B cell (primary cell): ENCODE data around the gene CACNG6. TPM values are rescaled to one million over a fixed set of nuclear protein-coding genes. Genes with fewer than 3 reads are reported as not detected.

ENCODE experiments used
- ATAC-seq: fragments of 200-7000 bp; cut with Tn5 transposase; one replicate; pipeline ENCODE4 v1.10.0; 2021; ENCODE audit warnings: low read depth, mild to moderate bottlenecking, moderate number of reproducible peaks, moderate library complexity
- CTCF ChIA-PET: fragments of 350-600 bp; sonication (Branson Sonifier 250); formaldehyde crosslinking; loops from one replicate; lab custom pipeline; 2021; ENCODE audit warnings: antibody characterized with exemption, inconsistent platforms; lab: Charles Lee
- POLR2A ChIA-PET: fragments of 350-600 bp; sonication (Branson Sonifier 250); formaldehyde crosslinking; loops from one replicate; lab custom pipeline; 2021; ENCODE audit warnings: antibody characterized with exemption; lab: Charles Lee
- DNase-seq: peaks from one replicate; pipeline ENCODE4 v3.0.0; 2013
- H2AFZ ChIP-seq: 2 replicates; pipeline ENCODE4 v1.6.1; 2012; ENCODE audit warnings: mild to moderate bottlenecking, low read depth, low read length; ENCODE audit not compliant: insufficient read depth, poor library complexity, severe bottlenecking
- H3K27ac ChIP-seq, 2 donors: 1 replicate in 1 of 2; 2 replicates in 1 of 2; pipeline ENCODE4 v1.5.1; 2012 to 2013; ENCODE audit warnings: low read length in 2 of 2, mild to moderate bottlenecking in 2 of 2, moderate library complexity in 1 of 2
- H3K27me3 ChIP-seq, 4 experiments: fragments of 200-600 bp in 1 of 4; sonication (generic) in 1 of 4; replicated peaks in 1 of 4; 1 replicate in 2 of 4; 2 replicates in 2 of 4; pipeline versions ENCODE4 v1.6.1 to v1.7.0; 2013 to 2016; ENCODE audit warnings: low read length in 3 of 4, mild to moderate bottlenecking in 2 of 4, mixed read lengths in 1 of 4, moderate library complexity in 1 of 4; ENCODE audit not compliant: insufficient read depth in 4 of 4, control insufficient read depth in 3 of 4; ENCODE audit errors: control extremely low read depth in 1 of 4
- H3K36me3 ChIP-seq, 2 experiments: replicated peaks in 1 of 2; 1 replicate in 1 of 2; 2 replicates in 1 of 2; pipeline versions ENCODE4 v1.6.1 to v1.7.1; 2013; ENCODE audit warnings: low read length in 1 of 2; ENCODE audit not compliant: insufficient read depth in 2 of 2, control insufficient read depth in 1 of 2; ENCODE audit errors: control extremely low read depth in 1 of 2, extremely low read depth in 1 of 2
- H3K4me1 ChIP-seq, 2 donors: fragments of 200-600 bp in 1 of 2; sonication (generic) in 1 of 2; 1 replicate in 1 of 2; 2 replicates in 1 of 2; pipeline versions ENCODE4 v1.5.1 to v1.6.1; 2013 to 2017; ENCODE audit warnings: low read length in 2 of 2; ENCODE audit not compliant: control insufficient read depth in 2 of 2, insufficient read depth in 2 of 2
- H3K4me2 ChIP-seq: replicated peaks from 2 replicates; pipeline ENCODE3; 2012; ENCODE audit warnings: mild to moderate bottlenecking, low read depth, low read length; ENCODE audit not compliant: poor library complexity, severe bottlenecking
- H3K4me3 ChIP-seq, 5 experiments: fragments of 200-600 bp in 1 of 5; sonication (generic) in 1 of 5; 1 replicate in 3 of 5; 2 replicates in 2 of 5; pipeline versions ENCODE4 v1.5.1 to v1.7.0; 2011 to 2016; ENCODE audit warnings: low read length in 4 of 5, mild to moderate bottlenecking in 4 of 5, low read depth in 2 of 5, control low read depth in 1 of 5, moderate library complexity in 1 of 5; ENCODE audit not compliant: insufficient read depth in 1 of 5; ENCODE audit errors: control extremely low read depth in 1 of 5, extremely low read depth in 1 of 5
- H3K79me2 ChIP-seq: fragments of 200-600 bp; sonication (generic); one replicate; pipeline ENCODE4 v1.6.0; 2016; ENCODE audit warnings: low read length; ENCODE audit not compliant: control insufficient read depth, insufficient read depth
- H3K9ac ChIP-seq: fragments of 200-600 bp; sonication (generic); 2 replicates; pipeline ENCODE4 v1.6.1; 2017; ENCODE audit warnings: mild to moderate bottlenecking, low read length, moderate library complexity
- H3K9me3 ChIP-seq, 3 donors: one replicate each; pipeline versions ENCODE4 v1.6.1 to v1.7.1; 2013; ENCODE audit warnings: low read length in 2 of 3; ENCODE audit not compliant: control insufficient read depth in 2 of 3, insufficient read depth in 1 of 3; ENCODE audit errors: control extremely low read depth in 1 of 3
- H4K20me1 ChIP-seq: 2 replicates; pipeline ENCODE4 v1.6.0; 2012; ENCODE audit warnings: mild to moderate bottlenecking, low read length; ENCODE audit not compliant: insufficient read depth, control insufficient read depth, poor library complexity, severe bottlenecking
- H3K27ac Mint-ChIP-seq: one replicate; pipeline ENCODE4 v1.8.0; 2021; ENCODE audit warnings: mixed read lengths
- H3K27me3 Mint-ChIP-seq: one replicate; pipeline ENCODE4 v1.8.0; 2021; ENCODE audit warnings: mixed read lengths
- H3K4me1 Mint-ChIP-seq: one replicate; pipeline ENCODE4 v1.8.0; 2021; ENCODE audit warnings: mixed read lengths
- H3K4me3 Mint-ChIP-seq: one replicate; pipeline ENCODE4 v1.8.0; 2021; ENCODE audit warnings: mixed read lengths
- H3K9me3 Mint-ChIP-seq: one replicate; pipeline ENCODE4 v1.8.0; 2022; ENCODE audit warnings: mixed read lengths; ENCODE audit not compliant: insufficient read depth
- EZH2 ChIP-seq: IDR thresholded peaks from 2 replicates; pipeline ENCODE4 v1.6.1; 2012; ENCODE audit warnings: borderline replicate concordance, low read depth, mild to moderate bottlenecking, moderate library complexity, low read length; ENCODE audit not compliant: insufficient read depth, poor library complexity, severe bottlenecking
- WGBS: methylation state at CpG from one replicate; pipeline ENCODE4 v1.1.5; 2013; ENCODE audit warnings: missing lambda C conversion rate; ENCODE audit not compliant: insufficient coverage; 5-methylcytosine and 5-hydroxymethylcytosine counted together
- intact Hi-C: fragments of 100-400 bp; cut with micrococcal nuclease; formaldehyde crosslinking; loops from one replicate; pipeline ENCODE4 v1.10.0; 2022
- polyA plus RNA-seq: library from polyadenylated mRNA; depleted of rRNA; stranded (reverse); fragments of >200 nt; gene quantifications from 2 replicates; pipeline ENCODE4 v1.2.3, GENCODE V29; 2012
- total RNA-seq, 2 donors: library from RNA; stranded (reverse); fragments of 120-200 nt in 1 of 2; gene quantifications; 1 replicate in 1 of 2; 2 replicates in 1 of 2; pipeline versions ENCODE4 v1.2.3 to v1.2.4, GENCODE V29; 2013 to 2022
- TF ChIP-seq, protein P1 (sequence below): fragments of 200-600 bp; IDR thresholded peaks from one replicate; pipeline ENCODE4 v1.8.0; 2022; ENCODE audit warnings: antibody characterized with exemption, mild to moderate bottlenecking

CACNG6 gene
- total and polyA plus RNA-seq, 2 donors (not counting 1 experiment from before 2014, with no cell fraction given): not detected

DNA sequence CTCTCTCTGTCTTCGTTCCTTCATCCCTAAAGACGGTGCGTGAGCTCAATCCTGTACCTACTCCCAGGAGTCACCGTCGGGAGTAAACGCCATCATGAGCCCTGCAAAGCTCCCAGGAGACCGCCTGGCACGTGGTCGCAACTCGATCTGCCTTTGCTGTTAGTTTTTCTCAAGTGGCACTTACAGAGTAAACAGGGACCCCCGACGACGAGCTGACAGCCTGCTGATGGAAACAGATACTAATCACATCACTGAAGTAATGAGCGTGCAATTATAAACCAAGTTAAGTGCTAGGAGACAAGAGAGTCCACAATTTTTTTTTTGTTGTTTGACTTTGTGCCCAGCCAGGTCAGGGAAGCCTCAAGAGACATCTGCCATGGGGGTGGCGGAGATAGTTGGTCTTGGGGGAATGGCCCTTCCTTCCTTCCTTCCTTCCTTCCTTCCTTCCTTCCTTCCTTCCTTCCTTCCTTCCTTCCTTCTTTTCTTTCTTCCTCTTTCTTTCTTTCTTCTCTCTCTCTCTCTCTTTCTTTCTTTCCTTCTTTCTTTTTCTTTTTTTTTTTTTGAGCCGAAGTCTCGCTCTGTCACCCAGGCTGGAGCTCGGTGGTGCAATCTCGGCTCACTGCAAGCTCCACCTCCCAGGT is 23.6 kb downstream of the CACNG6 start:
- TF ChIP-seq, protein P1, sequence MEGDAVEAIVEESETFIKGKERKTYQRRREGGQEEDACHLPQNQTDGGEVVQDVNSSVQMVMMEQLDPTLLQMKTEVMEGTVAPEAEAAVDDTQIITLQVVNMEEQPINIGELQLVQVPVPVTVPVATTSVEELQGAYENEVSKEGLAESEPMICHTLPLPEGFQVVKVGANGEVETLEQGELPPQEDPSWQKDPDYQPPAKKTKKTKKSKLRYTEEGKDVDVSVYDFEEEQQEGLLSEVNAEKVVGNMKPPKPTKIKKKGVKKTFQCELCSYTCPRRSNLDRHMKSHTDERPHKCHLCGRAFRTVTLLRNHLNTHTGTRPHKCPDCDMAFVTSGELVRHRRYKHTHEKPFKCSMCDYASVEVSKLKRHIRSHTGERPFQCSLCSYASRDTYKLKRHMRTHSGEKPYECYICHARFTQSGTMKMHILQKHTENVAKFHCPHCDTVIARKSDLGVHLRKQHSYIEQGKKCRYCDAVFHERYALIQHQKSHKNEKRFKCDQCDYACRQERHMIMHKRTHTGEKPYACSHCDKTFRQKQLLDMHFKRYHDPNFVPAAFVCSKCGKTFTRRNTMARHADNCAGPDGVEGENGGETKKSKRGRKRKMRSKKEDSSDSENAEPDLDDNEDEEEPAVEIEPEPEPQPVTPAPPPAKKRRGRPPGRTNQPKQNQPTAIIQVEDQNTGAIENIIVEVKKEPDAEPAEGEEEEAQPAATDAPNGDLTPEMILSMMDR: no peak
- Mint-ChIP-seq H3K4me3 (no peak overlapping the region), H3K27me3 (peaks cover 15% of the 10 kb centered on the region), H3K4me1 (no peaks in the 10 kb centered on the region), H3K27ac (no peak overlapping the region), H3K9me3 (no peaks in the 10 kb centered on the region)
- Histone ChIP-seq H3K27ac (no peak overlapping the region), H3K9me3 (peaks cover 0 to 14% (median 0%) of the 10 kb centered on the region in 3 donors), H2AFZ (no peak overlapping the region), H4K20me1 (no peaks in the 10 kb centered on the region), H3K27me3 (peaks cover 0 to 5% (median 0%) of the 10 kb centered on the region in 4 experiments), H3K36me3 (no peaks in the 10 kb centered on the region), H3K4me3 (no peak overlapping the region), H3K4me1 (no peaks in the 10 kb centered on the region), H3K79me2 (no peaks in the 10 kb centered on the region), H3K4me2 (no peak overlapping the region), H3K9ac (no peak overlapping the region)
- 78% methylated on average over 10 of the region's 19 CpGs for WGBS
- POLR2A ChIA-PET: no interaction called here
- DNase-seq (no peak), ATAC-seq (no peak)
- intact Hi-C loops: no loop called here
- CTCF ChIA-PET: interaction anchor here (1.4 kb wide), 1 partner anchor 9 kb away, joined by 8 read pairs; no protein-coding TSS in a partner anchor

DNA sequence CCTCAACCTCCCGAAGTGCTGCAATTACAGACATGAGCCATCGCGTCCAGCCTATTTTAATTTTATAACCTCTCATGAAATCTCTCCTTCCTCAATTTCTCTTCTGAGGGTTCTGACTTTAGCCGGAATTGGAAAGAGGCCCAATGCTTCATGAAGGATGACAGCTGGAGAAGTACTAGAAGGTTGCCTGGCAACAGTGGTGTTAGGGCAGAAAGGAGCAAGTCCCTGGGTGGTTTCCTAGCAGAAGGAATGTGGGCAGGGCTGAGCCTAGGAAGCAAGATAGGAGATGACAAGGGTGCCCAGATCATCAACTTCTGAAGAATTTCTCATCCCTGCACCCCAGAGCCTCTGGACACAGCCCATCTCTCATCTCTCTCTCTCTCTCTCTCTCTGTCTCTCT is 25.8 kb downstream of the CACNG6 start:
- peaks cover 0 to 5% (median 0%) of the 10 kb centered on the region in 4 experiments for H3K27me3 ChIP-seq
- ChIA-PET POLR2A (no interaction called here), CTCF (interaction anchor here (0.6 to 0.9 kb wide), 2 partner anchors 147 to 224 kb away, joined by 4 read pairs; no protein-coding TSS in a partner anchor)
- DNase-seq (no peak), ATAC-seq (no peak)
- Mint-ChIP-seq H3K9me3 (no peaks in the 10 kb centered on the region), H3K4me1 (no peaks in the 10 kb centered on the region), H3K27ac (no peak overlapping the region), H3K27me3 (peaks cover 15% of the 10 kb centered on the region), H3K4me3 (no peak overlapping the region)
- no peaks in the 10 kb centered on the region for H3K36me3 ChIP-seq
- intact Hi-C loops: no loop called here
- no peak overlapping the region for H3K27ac ChIP-seq
- H3K4me1 ChIP-seq: no peaks in the 10 kb centered on the region
- H3K9me3 ChIP-seq: peaks cover 0 to 10% (median 0%) of the 10 kb centered on the region in 3 donors
- H3K9ac ChIP-seq: no peak overlapping the region
- no peak overlapping the region for H3K4me2 ChIP-seq
- H2AFZ ChIP-seq: no peak overlapping the region
- H3K4me3 ChIP-seq: no peak overlapping the region
- TF ChIP-seq, protein P1: no peak
- TF ChIP-seq EZH2: no peak
- 100% methylated on average over 1 of the region's 4 CpGs for WGBS
- no peaks in the 10 kb centered on the region for H3K79me2 ChIP-seq
- no peaks in the 10 kb centered on the region for H4K20me1 ChIP-seq
